Brain microvascular endothelial cell (primary cell): ENCODE measurements around the gene GFPT2.

Source experiments
- DNase-seq: peaks from one replicate; pipeline ENCODE4 v3.0.0-alpha.2; 2020
- H3K27ac ChIP-seq: fragments of 250-450 bp; sonication (Bioruptor Pico); 2 replicates; pipeline ENCODE4 v1.5.1; 2020; ENCODE audit warnings: mild to moderate bottlenecking, moderate library complexity
- H3K27me3 ChIP-seq: fragments of 250-450 bp; sonication (Bioruptor Pico); replicated peaks from 2 replicates; pipeline ENCODE4 v1.5.1; 2020; ENCODE audit warnings: mild to moderate bottlenecking
- H3K36me3 ChIP-seq: fragments of 250-450 bp; sonication (Bioruptor Pico); replicated peaks from 2 replicates; pipeline ENCODE4 v1.5.1; 2020; ENCODE audit warnings: mild to moderate bottlenecking
- H3K4me3 ChIP-seq: 2 replicates; pipeline ENCODE4 v1.5.1; 2011; ENCODE audit warnings: low read depth, mild to moderate bottlenecking, control low read depth, low read length, moderate library complexity
- in situ Hi-C: cut with HindIII; loops from 2 replicates; pipeline ENCODE4 v1.10.0; 2017; ENCODE audit warnings: low sequenced_read_pairs, low pct_ligation_motif_present
- TF ChIP-seq, protein P1 (sequence below): IDR thresholded peaks from 2 replicates; pipeline ENCODE4 v1.5.1; 2011; ENCODE audit warnings: low read depth, mild to moderate bottlenecking, moderate library complexity, low read length, control low read depth, inconsistent platforms; ENCODE audit errors: missing control alignments

The GFPT2 gene

GRCh38 chr5:180336234-180337020 lies 16.7 kb downstream of the GFPT2 start:
- no peak for DNase-seq
- H3K27ac ChIP-seq: no peak overlapping the region
- no peak overlapping the region for H3K4me3 ChIP-seq
- in situ Hi-C loops: no loop called here
- peaks cover 49% of the 10 kb centered on the region for H3K36me3 ChIP-seq
- TF ChIP-seq, protein P1, sequence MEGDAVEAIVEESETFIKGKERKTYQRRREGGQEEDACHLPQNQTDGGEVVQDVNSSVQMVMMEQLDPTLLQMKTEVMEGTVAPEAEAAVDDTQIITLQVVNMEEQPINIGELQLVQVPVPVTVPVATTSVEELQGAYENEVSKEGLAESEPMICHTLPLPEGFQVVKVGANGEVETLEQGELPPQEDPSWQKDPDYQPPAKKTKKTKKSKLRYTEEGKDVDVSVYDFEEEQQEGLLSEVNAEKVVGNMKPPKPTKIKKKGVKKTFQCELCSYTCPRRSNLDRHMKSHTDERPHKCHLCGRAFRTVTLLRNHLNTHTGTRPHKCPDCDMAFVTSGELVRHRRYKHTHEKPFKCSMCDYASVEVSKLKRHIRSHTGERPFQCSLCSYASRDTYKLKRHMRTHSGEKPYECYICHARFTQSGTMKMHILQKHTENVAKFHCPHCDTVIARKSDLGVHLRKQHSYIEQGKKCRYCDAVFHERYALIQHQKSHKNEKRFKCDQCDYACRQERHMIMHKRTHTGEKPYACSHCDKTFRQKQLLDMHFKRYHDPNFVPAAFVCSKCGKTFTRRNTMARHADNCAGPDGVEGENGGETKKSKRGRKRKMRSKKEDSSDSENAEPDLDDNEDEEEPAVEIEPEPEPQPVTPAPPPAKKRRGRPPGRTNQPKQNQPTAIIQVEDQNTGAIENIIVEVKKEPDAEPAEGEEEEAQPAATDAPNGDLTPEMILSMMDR: no peak
- H3K27me3 ChIP-seq: no peaks in the 10 kb centered on the region

GRCh38 chr5:180335614-180336233 lies 17.4 kb downstream of the GFPT2 start:
- Histone ChIP-seq H3K27me3 (no peaks in the 10 kb centered on the region), H3K4me3 (no peak overlapping the region), H3K27ac (no peak overlapping the region), H3K36me3 (peaks cover 49% of the 10 kb centered on the region)
- TF ChIP-seq, protein P1: no peak
- no peak for DNase-seq
- in situ Hi-C loops: no loop called here

DNA sequence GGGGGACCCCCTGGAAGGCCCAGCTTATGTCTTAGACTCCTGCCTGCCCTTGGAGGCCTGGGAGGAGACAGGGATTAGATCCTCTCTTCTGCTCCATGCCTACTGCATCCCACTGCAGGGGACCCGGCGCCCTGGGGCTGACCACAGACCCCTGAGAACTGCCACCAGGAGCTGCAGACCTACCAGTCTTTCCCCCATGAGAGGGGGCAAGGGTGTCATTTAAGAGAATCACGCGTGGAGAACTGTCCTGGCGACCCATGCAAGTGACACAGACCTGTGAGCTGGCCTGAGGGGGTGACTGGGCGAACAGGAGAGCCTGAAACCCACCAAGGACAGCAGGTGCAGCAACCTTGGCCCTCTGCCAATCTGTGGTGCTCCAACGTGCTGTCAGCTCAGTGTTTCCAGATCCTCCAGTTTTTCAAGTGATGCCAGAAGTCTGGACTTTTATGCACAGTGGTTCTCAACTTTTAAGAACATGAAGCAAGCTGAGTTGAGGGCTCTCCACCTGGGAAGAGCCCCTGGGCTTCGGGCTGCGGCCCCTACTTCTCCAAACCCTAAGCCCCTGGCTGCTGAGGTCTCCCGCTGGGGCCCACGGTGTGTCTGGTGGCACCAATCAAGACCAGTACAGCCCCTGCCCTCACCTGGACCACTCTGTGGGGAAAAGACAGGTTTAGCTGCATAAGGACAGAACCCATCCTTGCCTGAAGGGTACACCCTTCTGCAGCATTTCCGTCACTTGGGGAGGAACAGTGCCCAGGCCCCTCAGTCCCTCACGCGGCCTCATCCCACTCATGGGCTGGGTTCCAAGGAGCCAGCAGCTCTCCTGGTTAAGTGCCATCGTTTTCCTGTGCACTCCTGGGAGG lies 18.2 kb downstream of the GFPT2 start:
- Histone ChIP-seq H3K4me3 (no peak overlapping the region), H3K27me3 (no peaks in the 10 kb centered on the region), H3K36me3 (peaks cover 53% of the 10 kb centered on the region), H3K27ac (no peak overlapping the region)
- in situ Hi-C loops: no loop called here
- DNase-seq: no peak
- TF ChIP-seq, protein P1: no peak

GRCh38 chr5:180334176-180334575 lies 19.0 kb downstream of the GFPT2 start:
- no peak for DNase-seq
- no peaks in the 10 kb centered on the region for H3K27me3 ChIP-seq
- H3K36me3 ChIP-seq: peaks cover 61% of the 10 kb centered on the region
- peak overlapping the region; percentile 95 for H3K27ac ChIP-seq
- TF ChIP-seq, protein P1: no peak
- H3K4me3 ChIP-seq: no peak overlapping the region
- in situ Hi-C loops: no loop called here

- TF ChIP-seq, protein P1: no peak
- H3K27ac ChIP-seq: peak overlapping the region; percentile 95
- H3K4me3 ChIP-seq: no peak overlapping the region
- no peaks in the 10 kb centered on the region for H3K27me3 ChIP-seq
- DNase-seq: peak; percentile 83
- in situ Hi-C loops: no loop called here
- peaks cover 65% of the 10 kb centered on the region for H3K36me3 ChIP-seq
Observed at GRCh38 chr5:180333661-180334060, 19.5 kb downstream of the GFPT2 start.
